NCI-H1105 (cell line): ENCODE data around the gene RAB11A.

Source experiments
- DNase-seq: peaks from one replicate; lab custom pipeline; 2025; lab: John Stamatoyannopoulos, UW

Gene RAB11A

GRCh38 chr15:65869126-65869953 lies at the start of gene RAB11A:
RAB11A (plus strand) TSS chr15:65869491; CDS start chr15:65869586, 95 bp downstream.
- DNase-seq: peak; percentile 98

- peak; percentile 33 for DNase-seq
Measured at GRCh38 chr15:65819563-65819960, 49.7 kb upstream of the RAB11A start.

GRCh38 chr15:65821070-65821469 lies 48.2 kb upstream of the RAB11A start:
- no peak for DNase-seq

GRCh38 chr15:65822316-65822715 lies 47.0 kb upstream of the RAB11A start:
- DNase-seq: no peak

GRCh38 chr15:65824031-65824743 lies 45.1 kb upstream of the RAB11A start:
- peak; percentile 52 for DNase-seq

- DNase-seq: no peak
Measured at GRCh38 chr15:65824941-65825544, 44.2 kb upstream of the RAB11A start.

GRCh38 chr15:65827065-65827464 lies 42.2 kb upstream of the RAB11A start:
- DNase-seq: no peak

- DNase-seq: no peak
Measured at GRCh38 chr15:65828585-65828984, 40.7 kb upstream of the RAB11A start.

- peak; percentile 15 for DNase-seq
Measured at GRCh38 chr15:65829130-65829764, 40.0 kb upstream of the RAB11A start.

- peak; percentile 100 for DNase-seq
Measured at GRCh38 chr15:65832549-65833364, 36.5 kb upstream of the RAB11A start.

- DNase-seq: peak; percentile 87
Measured at GRCh38 chr15:65833501-65834205, 35.6 kb upstream of the RAB11A start.

GRCh38 chr15:65834603-65835282 lies 34.5 kb upstream of the RAB11A start:
- DNase-seq: no peak

GRCh38 chr15:65835447-65835846 lies 33.8 kb upstream of the RAB11A start:
- DNase-seq: no peak

GRCh38 chr15:65836665-65837064 lies 32.6 kb upstream of the RAB11A start:
- peak; percentile 7 for DNase-seq

GRCh38 chr15:65837301-65838294 lies 31.7 kb upstream of the RAB11A start:
- no peak for DNase-seq

- DNase-seq: no peak
Measured at GRCh38 chr15:65839354-65839901, 29.9 kb upstream of the RAB11A start.

- DNase-seq: no peak
Measured at GRCh38 chr15:65839985-65840384, 29.3 kb upstream of the RAB11A start.

GRCh38 chr15:65841121-65841930 lies 28.0 kb upstream of the RAB11A start:
- no peak for DNase-seq
